Activated T-helper 2 cell treated with anti-CD3 and anti-CD28 coated beads, Interferon-gamma antibody, Interleukin-2, Interleukin-4, amounts not matched to agents 10 μg/mL and 5 μg/mL and 100 μg/mL, durations not matched to agents 14 hours and 24 hours and 36 hours (primary cell): Measurements from ENCODE around the gene TTLL1. TPM values are rescaled to one million over a fixed set of nuclear protein-coding genes. Genes with fewer than 3 reads are reported as not detected.

ENCODE experiments used
- DNase-seq: peaks from one replicate; pipeline ENCODE4 v3.0.0; 2021; ENCODE audit warnings: low spot score
- H3K27ac Mint-ChIP-seq: one replicate; pipeline ENCODE4 v1.8.0; 2021; ENCODE audit warnings: mixed read lengths
- H3K27me3 Mint-ChIP-seq: one replicate; pipeline ENCODE4 v1.8.0; 2021; ENCODE audit warnings: low read depth, mixed read lengths
- H3K36me3 Mint-ChIP-seq: one replicate; pipeline ENCODE4 v1.8.0; 2021; ENCODE audit warnings: low read depth, mixed read lengths
- H3K4me1 Mint-ChIP-seq: one replicate; pipeline ENCODE4 v1.8.0; 2021; ENCODE audit warnings: low read depth, mixed read lengths
- H3K4me3 Mint-ChIP-seq: one replicate; pipeline ENCODE4 v1.8.0; 2021; ENCODE audit warnings: low read depth, mild to moderate bottlenecking, moderate library complexity, mixed read lengths
- H3K9me3 Mint-ChIP-seq: one replicate; pipeline ENCODE4 v1.8.0; 2021; ENCODE audit warnings: mixed read lengths
- intact Hi-C: fragments of 100-400 bp; cut with micrococcal nuclease; formaldehyde crosslinking; loops from one replicate; pipeline ENCODE4 v1.15.1; 2023
- total RNA-seq: library from RNA; stranded (reverse); gene quantifications from 2 replicates; pipeline ENCODE4 v1.2.3, GENCODE V29; 2022

Gene TTLL1
- 3.4 and 4.1 TPM in 2 replicates for total RNA-seq

DNA sequence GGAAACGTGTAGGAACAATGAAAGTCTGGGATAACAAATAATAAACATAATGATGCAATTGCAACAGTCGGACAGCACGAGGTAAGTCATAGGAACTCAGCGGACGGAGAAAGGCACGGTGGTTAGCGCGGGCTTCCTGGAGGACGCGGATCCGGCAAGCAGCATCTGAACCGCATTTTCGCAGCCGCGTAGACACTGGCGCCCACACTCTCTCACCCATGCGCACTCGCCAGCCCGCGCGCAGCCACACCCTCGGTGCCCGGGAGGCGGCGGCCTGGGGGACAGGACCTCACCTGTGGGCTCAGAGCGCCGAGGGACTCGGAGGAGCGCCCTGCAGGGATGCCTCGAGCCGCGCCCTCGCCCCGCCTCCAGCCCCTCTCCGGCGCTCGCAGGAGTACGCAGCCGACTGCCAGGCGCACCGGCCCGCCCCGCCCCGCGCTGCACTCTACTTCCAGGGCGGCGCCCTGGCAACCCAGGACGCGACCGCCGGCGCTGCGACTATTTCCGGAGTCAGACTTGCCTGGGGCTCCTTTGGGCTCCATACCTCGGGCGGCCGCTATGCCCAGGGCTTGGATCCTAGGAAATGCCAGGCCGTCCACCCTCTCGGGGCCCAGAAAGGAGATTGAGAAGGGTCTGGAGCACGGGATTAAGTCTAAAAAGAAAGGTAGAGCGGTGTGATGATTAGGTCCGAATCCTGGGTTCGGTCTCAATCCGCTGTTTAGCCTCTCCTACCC lies at the start of gene TTLL1:
TTLL1 (minus strand) TSS at position 408 of the 734 bp plus-strand sequence. CDS start 13,805 bp downstream, outside the sequence.
- H3K9me3 Mint-ChIP-seq = no peaks in the 10 kb centered on the region
- H3K4me3 Mint-ChIP-seq = peak within 1 kb of the TSS; percentile 90
- H3K4me1 Mint-ChIP-seq = peaks cover 24% of the 10 kb centered on the region
- H3K27me3 Mint-ChIP-seq = no peaks in the 10 kb centered on the region
- peak; percentile 88 for DNase-seq
- intact Hi-C loops = loop anchor here (1.0 to 2.0 kb wide), 2 partner anchors 226 to 474 kb away; no protein-coding TSS in a partner anchor
- H3K27ac Mint-ChIP-seq = peak within 1 kb of the TSS; percentile 91
- H3K36me3 Mint-ChIP-seq = peaks cover 5% of the 10 kb centered on the region

GRCh38 chr22:43136801-43137200 lies 47.6 kb upstream of the TTLL1 start:
- no peak overlapping the region for H3K4me3 Mint-ChIP-seq
- no peak for DNase-seq
- peaks cover 2% of the 10 kb centered on the region for H3K4me1 Mint-ChIP-seq
- no peaks in the 10 kb centered on the region for H3K27me3 Mint-ChIP-seq
- intact Hi-C loops = loop anchor here (5.0 kb wide), 1 partner anchor 44 kb away; no protein-coding TSS in a partner anchor
- H3K27ac Mint-ChIP-seq = no peak overlapping the region
- peaks cover 64% of the 10 kb centered on the region for H3K36me3 Mint-ChIP-seq
- H3K9me3 Mint-ChIP-seq = no peaks in the 10 kb centered on the region

DNA sequence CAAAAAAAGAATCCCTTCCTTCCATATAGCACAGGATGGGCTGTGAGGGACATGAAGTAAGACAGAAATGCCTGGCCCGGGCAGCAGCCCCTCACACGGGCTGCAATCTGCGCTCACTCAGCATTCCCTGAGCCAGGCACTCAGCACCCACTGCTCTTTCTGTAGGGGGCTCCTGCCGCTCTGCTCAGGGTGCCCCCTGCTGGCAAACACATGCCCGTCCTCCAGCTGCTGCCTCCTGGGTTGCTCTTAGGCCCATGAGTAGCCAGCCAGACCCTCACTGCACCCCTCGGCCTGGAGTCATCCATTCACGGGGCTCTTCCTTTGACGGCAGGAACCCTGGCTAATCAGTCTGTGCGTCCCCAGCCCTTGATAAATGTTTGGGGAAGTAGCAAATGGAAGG lies 47.1 kb upstream of the TTLL1 start:
- peaks cover 64% of the 10 kb centered on the region for H3K36me3 Mint-ChIP-seq
- H3K9me3 Mint-ChIP-seq = no peaks in the 10 kb centered on the region
- H3K4me3 Mint-ChIP-seq = no peak overlapping the region
- no peak overlapping the region for H3K27ac Mint-ChIP-seq
- no peaks in the 10 kb centered on the region for H3K4me1 Mint-ChIP-seq
- no peak for DNase-seq
- H3K27me3 Mint-ChIP-seq = no peaks in the 10 kb centered on the region
- intact Hi-C loops = loop anchor here (5.0 kb wide), 1 partner anchor 44 kb away; no protein-coding TSS in a partner anchor

GRCh38 chr22:43135565-43135964 lies 46.4 kb upstream of the TTLL1 start:
- H3K27ac Mint-ChIP-seq = no peak overlapping the region
- H3K9me3 Mint-ChIP-seq = no peaks in the 10 kb centered on the region
- H3K4me1 Mint-ChIP-seq = no peaks in the 10 kb centered on the region
- no peak overlapping the region for H3K4me3 Mint-ChIP-seq
- H3K36me3 Mint-ChIP-seq = peaks cover 58% of the 10 kb centered on the region
- H3K27me3 Mint-ChIP-seq = no peaks in the 10 kb centered on the region
- no peak for DNase-seq
- intact Hi-C loops = loop anchor here (5.0 kb wide), 1 partner anchor 43 kb away; no protein-coding TSS in a partner anchor

DNA sequence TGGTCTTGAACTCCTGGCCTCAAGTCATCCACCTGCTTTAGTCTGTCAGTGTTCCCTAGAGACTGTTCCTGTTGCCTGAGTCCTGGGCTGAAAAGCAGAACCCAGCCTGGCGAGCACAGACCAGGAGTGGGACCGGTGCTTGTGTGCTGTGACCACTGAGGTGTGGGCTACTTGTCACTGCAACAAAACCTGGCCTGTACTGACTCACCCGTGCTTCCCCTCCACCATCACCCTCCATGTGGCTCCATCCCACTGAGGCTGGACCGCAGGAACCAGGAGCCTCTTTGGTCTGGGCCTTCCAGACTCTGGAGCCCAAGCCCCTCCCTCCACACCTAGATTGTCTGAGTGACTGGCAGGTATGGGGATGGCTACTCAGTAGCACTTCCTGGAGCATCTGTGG lies 45.4 kb upstream of the TTLL1 start:
- H3K9me3 Mint-ChIP-seq = no peaks in the 10 kb centered on the region
- H3K4me3 Mint-ChIP-seq = no peak overlapping the region
- H3K36me3 Mint-ChIP-seq = peaks cover 51% of the 10 kb centered on the region
- H3K4me1 Mint-ChIP-seq = no peaks in the 10 kb centered on the region
- no peak for DNase-seq
- no peak overlapping the region for H3K27ac Mint-ChIP-seq
- intact Hi-C loops = no loop called here
- no peaks in the 10 kb centered on the region for H3K27me3 Mint-ChIP-seq

DNA sequence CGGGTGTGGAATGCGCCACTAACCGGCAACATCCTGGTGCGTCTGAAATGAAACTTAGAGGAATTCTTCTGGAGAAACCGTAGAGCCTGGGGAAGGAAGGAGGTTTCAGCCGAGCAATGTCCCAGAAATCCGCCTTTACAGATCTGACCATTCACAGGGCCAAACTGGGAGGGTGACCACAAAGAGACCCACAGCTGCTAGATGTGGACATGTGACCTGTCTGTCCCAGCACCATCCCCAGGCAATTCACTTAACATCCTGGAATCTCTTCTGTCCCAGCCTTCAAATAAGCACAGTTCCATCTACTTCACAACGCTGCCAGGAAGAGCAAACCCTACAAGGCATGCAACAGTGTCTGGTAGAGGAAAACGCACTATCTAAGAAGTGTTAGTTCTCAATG lies 44.2 kb upstream of the TTLL1 start:
- Mint-ChIP-seq H3K36me3 (peaks cover 46% of the 10 kb centered on the region), H3K27me3 (no peaks in the 10 kb centered on the region), H3K9me3 (no peaks in the 10 kb centered on the region), H3K27ac (no peak overlapping the region), H3K4me3 (no peak overlapping the region), H3K4me1 (no peaks in the 10 kb centered on the region)
- intact Hi-C loops = no loop called here
- no peak for DNase-seq

DNA sequence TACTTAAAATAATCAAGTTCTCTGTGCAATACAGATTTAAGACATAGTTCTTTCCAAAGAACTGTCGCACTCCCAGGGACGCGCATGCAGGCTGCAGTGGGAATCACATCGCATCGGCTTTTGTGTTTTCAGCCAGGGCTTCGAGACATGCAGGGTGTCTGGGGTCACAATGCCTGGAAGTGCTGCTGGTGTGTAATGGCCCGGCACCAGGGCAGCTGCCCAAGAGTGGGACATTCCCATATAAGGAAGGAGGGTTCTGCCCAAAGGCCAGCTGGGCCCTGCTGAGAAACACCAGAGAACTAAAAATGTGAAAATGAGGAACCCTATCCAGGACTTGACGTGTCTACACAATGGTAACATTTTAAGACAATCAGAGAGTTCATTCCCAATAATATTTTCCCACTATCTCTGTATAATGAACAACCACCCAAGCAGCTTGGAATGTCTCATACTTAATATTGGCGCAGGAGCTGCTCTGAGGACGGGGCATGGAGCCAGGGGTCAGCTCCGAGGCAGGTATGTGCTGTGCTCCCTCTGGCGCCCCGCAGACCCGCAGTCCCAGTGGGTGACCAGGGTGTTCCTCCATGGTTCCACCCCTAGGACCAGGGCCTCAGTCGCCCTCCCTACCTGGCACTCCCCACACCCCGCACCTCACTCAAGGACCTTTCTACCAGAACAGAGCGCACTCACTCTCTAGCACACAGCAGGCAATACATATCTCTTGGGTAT lies 42.7 kb upstream of the TTLL1 start:
- H3K4me3 Mint-ChIP-seq = no peak overlapping the region
- H3K27me3 Mint-ChIP-seq = no peaks in the 10 kb centered on the region
- no peak for DNase-seq
- H3K4me1 Mint-ChIP-seq = no peaks in the 10 kb centered on the region
- no peaks in the 10 kb centered on the region for H3K9me3 Mint-ChIP-seq
- intact Hi-C loops = no loop called here
- no peak overlapping the region for H3K27ac Mint-ChIP-seq
- peaks cover 37% of the 10 kb centered on the region for H3K36me3 Mint-ChIP-seq

DNA sequence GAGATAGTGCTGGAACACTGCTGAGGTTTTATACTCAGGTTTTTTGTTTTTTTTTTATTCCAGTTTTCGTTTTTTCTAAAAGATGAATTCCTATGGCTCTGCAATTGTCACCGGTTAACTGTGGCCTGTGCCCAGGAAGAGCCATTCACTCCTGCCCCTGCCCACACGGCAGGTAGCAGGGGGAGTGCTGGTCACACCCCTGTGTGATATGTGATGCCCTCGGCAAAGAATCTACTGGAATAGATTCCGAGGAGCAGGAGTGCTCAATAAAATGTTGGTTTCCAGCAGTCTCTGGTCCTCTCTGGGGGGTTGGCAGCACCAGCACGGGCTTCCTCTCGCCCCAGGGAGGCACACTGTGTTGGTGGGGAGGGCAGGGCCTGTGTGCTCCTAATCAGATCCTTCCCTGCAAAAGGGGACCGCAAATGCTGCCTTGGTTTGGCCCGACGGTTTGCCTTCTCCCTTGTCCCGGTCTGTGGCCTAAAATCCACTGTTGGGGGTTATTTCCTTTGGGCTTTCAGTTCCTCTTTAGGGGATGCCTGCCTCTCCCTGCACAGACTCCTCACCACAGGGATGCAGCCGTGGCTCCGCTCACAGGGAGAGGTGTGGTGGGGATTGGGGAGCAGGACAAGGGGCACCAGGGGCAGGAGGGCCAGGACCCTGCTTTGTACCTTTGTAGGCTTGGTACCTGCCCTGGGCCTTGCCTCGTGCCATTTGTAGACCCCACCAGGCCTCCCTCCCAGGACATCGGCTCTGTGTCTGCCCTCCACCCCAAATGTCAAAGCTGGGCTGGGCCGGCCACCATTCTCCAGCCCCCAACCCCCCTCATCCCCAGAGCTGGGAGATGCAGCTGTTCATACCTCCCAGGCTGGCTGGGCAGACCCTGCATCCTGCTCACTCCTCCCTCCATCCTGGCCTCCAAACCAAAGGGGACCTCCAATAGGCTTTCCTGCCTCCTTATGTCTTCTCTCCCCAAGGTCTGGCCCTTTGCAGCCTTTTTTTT lies 40.5 kb upstream of the TTLL1 start:
- DNase-seq = no peak
- no peaks in the 10 kb centered on the region for H3K27me3 Mint-ChIP-seq
- no peaks in the 10 kb centered on the region for H3K9me3 Mint-ChIP-seq
- intact Hi-C loops = no loop called here
- H3K27ac Mint-ChIP-seq = no peak overlapping the region
- H3K4me3 Mint-ChIP-seq = no peak overlapping the region
- H3K36me3 Mint-ChIP-seq = peaks cover 20% of the 10 kb centered on the region
- no peaks in the 10 kb centered on the region for H3K4me1 Mint-ChIP-seq

- no peak for DNase-seq
- Mint-ChIP-seq H3K4me3 (no peak overlapping the region), H3K36me3 (peaks cover 13% of the 10 kb centered on the region), H3K9me3 (no peaks in the 10 kb centered on the region), H3K4me1 (no peaks in the 10 kb centered on the region), H3K27ac (no peak overlapping the region), H3K27me3 (no peaks in the 10 kb centered on the region)
- intact Hi-C loops = no loop called here
These were observed 39.8 kb upstream of the TTLL1 start for GRCh38 chr22:43128928-43129424.

DNA sequence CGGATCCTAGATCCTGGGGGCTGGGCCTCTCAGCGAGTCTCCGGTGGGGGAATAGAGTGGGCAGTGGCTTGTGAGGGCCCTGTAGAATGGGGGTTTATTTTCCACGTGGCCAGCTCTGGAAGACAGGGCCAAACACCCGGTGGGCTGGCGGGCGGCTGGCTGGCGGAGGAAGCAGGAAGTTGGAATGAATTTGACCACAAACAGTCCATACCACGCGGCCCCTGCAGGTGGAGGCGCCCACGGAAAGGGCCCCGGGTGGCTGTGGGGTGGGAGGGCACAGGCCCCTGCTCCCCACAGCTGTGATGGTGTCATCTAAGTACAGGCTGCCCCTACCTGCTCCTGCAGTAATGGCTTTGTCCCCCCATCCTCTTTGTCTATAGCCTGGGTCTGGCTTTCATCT lies 38.9 kb upstream of the TTLL1 start:
- no peak for DNase-seq
- intact Hi-C loops = no loop called here
- Mint-ChIP-seq H3K4me3 (no peak overlapping the region), H3K27me3 (no peaks in the 10 kb centered on the region), H3K9me3 (no peaks in the 10 kb centered on the region), H3K4me1 (no peaks in the 10 kb centered on the region), H3K27ac (no peak overlapping the region), H3K36me3 (peaks cover 5% of the 10 kb centered on the region)

- intact Hi-C loops = no loop called here
- DNase-seq = no peak
- H3K9me3 Mint-ChIP-seq = no peaks in the 10 kb centered on the region
- H3K4me1 Mint-ChIP-seq = no peaks in the 10 kb centered on the region
- H3K36me3 Mint-ChIP-seq = peaks cover 5% of the 10 kb centered on the region
- no peak overlapping the region for H3K27ac Mint-ChIP-seq
- no peak overlapping the region for H3K4me3 Mint-ChIP-seq
- H3K27me3 Mint-ChIP-seq = no peaks in the 10 kb centered on the region
These were observed 38.1 kb upstream of the TTLL1 start for GRCh38 chr22:43127166-43127908.
